GM12874 (cell line): ENCODE data around the gene CLDND2.

Experiments
- TF ChIP-seq, protein P1 (sequence below): IDR thresholded peaks from 2 replicates; pipeline ENCODE4 v1.5.1; 2011; ENCODE audit warnings: low read depth, mild to moderate bottlenecking, control low read depth, low read length, moderate library complexity; ENCODE audit not compliant: insufficient read depth

Gene CLDND2

DNA sequence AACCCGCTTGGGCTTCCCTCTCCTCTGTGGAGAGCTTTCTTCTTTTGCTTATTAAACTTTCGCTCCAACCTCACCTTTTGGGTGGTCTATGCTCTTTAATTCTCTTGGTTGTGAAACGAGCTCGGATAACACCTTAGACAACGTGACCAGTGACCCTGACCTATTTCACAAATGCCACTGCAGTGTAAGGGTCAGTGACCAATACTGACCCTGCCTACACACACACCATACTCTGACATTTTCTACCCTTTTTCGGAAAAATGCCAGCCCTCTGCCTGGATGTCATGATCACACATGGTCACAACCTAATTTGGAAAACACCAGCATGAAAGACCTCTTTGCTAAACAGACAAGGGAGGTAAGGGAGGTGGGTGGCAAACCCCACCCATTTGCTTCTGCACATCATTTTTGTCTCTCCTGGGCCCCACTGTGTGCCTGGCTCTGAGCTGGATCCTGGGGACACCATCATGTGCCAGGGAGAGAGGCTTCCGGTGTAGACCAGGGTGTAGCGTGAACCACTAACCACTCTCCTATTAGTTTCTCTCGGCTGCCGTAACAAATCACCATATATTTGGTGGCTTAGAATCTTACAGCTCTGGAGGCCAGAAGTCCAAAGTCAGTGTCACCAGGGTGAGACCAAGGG is 12.5 kb downstream of the CLDND2 start:
- TF ChIP-seq, protein P1, sequence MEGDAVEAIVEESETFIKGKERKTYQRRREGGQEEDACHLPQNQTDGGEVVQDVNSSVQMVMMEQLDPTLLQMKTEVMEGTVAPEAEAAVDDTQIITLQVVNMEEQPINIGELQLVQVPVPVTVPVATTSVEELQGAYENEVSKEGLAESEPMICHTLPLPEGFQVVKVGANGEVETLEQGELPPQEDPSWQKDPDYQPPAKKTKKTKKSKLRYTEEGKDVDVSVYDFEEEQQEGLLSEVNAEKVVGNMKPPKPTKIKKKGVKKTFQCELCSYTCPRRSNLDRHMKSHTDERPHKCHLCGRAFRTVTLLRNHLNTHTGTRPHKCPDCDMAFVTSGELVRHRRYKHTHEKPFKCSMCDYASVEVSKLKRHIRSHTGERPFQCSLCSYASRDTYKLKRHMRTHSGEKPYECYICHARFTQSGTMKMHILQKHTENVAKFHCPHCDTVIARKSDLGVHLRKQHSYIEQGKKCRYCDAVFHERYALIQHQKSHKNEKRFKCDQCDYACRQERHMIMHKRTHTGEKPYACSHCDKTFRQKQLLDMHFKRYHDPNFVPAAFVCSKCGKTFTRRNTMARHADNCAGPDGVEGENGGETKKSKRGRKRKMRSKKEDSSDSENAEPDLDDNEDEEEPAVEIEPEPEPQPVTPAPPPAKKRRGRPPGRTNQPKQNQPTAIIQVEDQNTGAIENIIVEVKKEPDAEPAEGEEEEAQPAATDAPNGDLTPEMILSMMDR = no peak

DNA sequence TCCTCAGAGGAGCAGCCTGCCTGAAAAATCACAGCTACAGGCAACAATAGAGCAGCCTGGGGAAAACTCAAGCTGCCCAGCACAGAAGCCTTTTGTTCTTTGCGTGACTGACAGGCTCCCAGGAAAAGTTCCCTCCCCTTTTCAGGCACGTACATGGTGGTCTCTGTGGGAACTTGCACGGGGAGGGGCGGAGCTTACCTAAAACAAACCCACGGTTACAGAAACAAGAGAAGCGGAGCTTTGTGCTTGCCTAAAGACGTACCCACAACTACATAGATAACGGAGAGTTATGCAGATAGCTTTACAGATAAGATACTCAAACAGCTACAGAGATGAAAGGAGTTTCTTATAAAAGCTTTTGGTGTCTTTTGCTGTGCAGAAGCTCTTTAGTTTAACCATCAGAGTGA is 14.1 kb downstream of the CLDND2 start:
- TF ChIP-seq, protein P1 = no peak

DNA sequence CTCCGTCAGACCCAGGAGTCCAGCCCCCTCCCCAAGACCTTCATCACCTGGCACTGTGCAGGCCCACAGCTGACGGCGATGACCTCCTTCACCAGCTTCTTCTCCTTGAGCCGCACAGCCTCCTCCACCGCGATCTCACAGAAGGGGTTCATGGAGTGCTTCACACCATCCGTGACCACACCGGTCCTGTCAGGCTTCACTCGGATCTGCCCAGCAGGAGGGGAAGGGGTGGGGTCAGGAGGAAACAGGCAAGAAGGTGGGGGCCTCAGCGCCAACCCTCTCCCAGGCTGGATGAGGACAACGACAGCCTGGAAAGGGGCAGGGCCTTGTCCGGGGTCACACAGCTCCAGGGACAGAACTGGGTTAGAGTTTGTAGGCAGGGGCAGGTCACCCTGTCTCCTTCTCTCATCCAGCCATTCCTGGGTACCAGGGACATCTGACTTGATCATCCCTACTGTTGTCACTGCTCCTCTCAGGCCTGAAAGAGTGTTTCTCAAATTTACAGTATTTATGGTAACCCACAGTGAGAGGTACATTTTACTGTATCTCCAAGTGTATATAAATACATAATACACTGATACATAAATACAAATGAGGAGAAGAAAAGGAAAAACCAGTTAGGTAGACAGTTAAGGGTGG is 14.6 kb downstream of the CLDND2 start:
- TF ChIP-seq, protein P1 = no peak

DNA sequence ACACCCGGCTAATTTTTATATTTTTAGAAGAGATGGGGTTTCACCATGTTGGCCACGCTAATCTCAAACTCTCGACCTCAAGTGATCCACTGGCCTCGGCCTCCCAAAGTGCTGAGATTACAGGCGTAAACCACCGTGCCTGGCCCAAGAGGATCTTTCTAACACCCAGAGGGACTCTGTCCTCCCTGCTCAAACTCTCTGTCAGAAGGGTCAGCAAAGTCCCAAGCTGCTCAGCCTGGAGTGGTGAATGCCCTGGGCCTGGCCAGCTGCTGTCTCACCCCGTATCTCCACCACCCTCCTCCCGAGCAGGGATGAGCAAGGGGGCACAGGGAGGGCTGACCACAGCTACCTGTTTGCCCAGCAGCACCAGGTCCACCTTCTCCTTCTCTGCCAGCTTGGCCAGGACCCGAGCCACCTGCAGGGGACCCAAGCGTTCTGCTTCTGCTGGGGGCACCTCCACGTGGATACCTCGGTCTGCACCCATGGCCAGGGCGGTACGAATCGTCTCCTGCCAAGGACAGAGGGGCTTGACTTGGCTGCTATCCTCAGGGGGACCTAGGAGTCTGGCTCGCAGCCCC is 15.9 kb downstream of the CLDND2 start:
- TF ChIP-seq, protein P1 = no peak

DNA sequence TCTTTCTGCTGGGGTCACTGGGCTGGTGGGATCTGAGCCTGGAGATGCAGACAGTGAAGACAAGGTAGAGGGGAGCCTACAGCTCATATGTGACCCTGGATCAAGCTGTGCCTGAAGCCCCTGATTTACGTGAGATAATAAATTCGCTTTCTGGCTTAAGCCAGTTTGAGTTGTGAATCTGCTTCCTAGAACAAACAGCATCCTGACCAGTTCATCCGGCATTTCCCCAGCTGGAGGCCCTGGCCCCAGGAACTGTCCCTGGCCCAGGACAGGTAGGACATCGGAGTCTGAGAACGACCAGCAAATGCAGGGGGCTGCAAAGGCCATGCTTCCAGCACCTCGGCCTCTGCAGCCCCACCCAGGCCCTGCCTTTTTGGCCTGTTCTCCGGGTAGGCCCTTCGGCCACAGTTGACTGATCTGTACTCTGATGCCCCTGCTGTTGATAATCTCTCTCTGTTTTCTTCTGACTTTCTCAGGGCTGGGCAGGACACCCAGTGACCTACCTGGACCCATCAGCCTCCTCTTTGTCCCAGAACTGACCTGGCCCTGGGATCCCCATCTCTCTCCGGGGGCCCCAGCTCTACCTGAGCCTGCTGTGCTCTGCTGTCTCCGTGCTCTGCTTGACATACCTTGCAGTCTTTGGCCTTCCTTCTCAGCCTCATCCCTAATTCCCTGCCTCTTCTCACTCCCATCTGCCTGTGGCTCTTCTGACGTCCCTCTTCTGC is 17.4 kb downstream of the CLDND2 start:
- TF ChIP-seq, protein P1 = no peak

DNA sequence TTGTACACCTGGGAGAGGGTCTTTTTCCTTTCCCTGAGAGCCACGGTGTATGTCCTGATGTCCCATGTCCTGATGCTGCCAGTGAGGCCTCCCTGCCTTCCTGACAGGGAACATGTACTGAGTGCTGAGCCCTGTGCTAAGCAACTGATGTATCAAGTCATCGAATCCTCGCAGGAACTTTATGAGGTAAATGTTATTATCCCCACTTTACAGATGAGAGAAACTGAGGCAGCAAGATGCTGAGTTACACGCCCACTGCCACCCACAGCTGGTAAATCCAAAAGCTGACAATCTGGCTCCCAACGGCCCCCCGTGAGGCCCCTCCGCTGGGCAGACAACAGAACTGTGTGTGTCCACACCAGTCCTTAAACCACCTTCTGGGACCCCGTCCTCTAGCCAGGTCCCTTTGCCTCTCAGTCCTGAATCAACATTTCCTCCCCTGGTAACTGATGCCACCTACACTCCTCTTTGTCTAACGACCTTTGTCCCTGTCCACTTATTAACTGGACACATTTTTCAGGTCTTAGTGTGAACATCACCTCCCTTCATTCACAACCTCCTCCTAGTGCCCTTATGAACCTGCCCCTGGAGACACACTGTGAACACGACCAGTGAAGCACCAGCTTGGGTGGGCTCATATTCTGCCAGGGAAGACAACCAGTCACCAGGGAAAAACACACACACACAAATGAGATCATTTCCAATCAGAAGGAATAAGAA is 21.4 kb downstream of the CLDND2 start:
- TF ChIP-seq, protein P1 = no peak

DNA sequence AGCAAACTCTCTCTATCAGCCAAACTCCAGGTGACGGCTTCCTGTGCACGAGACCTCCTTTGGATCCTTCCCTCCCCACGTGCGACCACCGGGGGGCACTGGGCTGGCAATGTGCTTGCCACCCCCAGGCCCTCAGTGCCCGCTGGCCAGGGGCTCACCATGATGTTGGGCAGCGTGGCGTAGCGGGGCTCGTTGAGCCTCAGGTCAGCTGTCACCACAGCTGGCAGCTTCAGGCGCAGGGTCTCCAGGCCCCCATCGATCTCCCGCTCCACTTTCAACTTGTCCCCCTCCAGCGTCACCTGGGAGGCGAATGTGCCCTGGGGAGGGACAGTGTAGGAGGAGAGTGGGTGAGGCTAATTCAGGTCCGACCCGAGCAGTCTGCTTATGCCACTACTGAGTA is 22.1 kb downstream of the CLDND2 start:
- TF ChIP-seq, protein P1 = no peak
